IMR-90 (cell line): Measurements from ENCODE around the gene SVOPL.

Source experiments
- BHLHE40 ChIP-seq: fragments of 150-350 bp; IDR thresholded peaks from 2 replicates; pipeline ENCODE4 v1.6.1; 2016; ENCODE audit warnings: mild to moderate bottlenecking, low read depth, low read length
- MAFK ChIP-seq: IDR thresholded peaks from 2 replicates; pipeline ENCODE4 v1.6.1; 2012; ENCODE audit warnings: low read depth, low read length, improper control_type of control experiment
- MXI1 ChIP-seq: IDR thresholded peaks from 2 replicates; pipeline ENCODE4 v1.6.1; 2012; ENCODE audit warnings: low read depth, mild to moderate bottlenecking, low read length, moderate library complexity, borderline replicate concordance
- POLR2A ChIP-seq: IDR thresholded peaks from 2 replicates; pipeline ENCODE4 v1.6.1; 2012; ENCODE audit warnings: mild to moderate bottlenecking, low read depth, low read length
- RAD21 ChIP-seq: IDR thresholded peaks from 2 replicates; pipeline ENCODE4 v1.6.1; 2012; ENCODE audit warnings: low read length, improper control_type of control experiment
- RCOR1 ChIP-seq: IDR thresholded peaks from 2 replicates; pipeline ENCODE4 v1.6.1; 2012; ENCODE audit warnings: mild to moderate bottlenecking, low read length, improper control_type of control experiment; ENCODE audit not compliant: insufficient replicate concordance
- RFX5 ChIP-seq: IDR thresholded peaks from 2 replicates; pipeline ENCODE4 v1.8.0; 2012; ENCODE audit warnings: low read depth, mild to moderate bottlenecking, low read length, moderate library complexity
- USF2 ChIP-seq: fragments of 150-350 bp; IDR thresholded peaks from 2 replicates; pipeline ENCODE4 v1.6.1; 2017; ENCODE audit warnings: mild to moderate bottlenecking, antibody characterized with exemption, low read length, low read depth
- TF ChIP-seq, protein P1 (sequence below): conservative IDR thresholded peaks from 2 replicates; pipeline ENCODE4 v1.5.1; 2012; ENCODE audit warnings: mild to moderate bottlenecking, low read depth, low read length, improper control_type of control experiment

DNA sequence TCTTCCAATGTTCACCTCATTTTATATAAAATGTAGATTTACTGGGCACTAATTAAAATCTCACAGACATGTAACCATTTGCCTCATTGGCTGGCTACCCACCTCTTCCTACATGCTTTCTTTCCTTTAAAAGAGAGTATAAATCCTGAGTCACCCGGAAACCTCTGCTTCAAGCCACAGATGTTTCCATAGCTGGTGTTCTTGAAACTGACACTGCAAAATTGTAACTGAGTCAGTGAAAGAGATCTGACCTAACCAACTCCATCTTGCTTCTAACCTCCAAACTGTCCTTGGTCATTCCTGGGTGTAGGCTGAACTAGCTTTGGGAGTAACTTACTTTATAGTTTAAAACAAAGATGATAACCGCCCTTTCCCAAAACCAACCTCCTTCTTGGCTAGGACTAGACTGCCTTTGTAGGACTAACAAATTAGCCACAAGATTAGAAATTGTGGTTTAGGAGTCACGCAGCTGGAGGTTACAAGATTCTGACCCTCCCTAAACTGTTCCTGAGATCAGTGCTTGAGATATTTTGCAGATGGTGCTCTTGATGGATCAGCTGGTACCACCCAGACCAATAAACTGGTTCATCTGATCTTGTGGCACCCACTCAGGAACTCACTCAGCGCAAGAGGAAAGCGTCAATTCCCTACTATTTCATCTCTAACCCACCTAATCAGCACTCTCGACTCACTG is 33.5 kb downstream of the SVOPL start:
- no peak for TF ChIP-seq RFX5
- TF ChIP-seq, protein P1, sequence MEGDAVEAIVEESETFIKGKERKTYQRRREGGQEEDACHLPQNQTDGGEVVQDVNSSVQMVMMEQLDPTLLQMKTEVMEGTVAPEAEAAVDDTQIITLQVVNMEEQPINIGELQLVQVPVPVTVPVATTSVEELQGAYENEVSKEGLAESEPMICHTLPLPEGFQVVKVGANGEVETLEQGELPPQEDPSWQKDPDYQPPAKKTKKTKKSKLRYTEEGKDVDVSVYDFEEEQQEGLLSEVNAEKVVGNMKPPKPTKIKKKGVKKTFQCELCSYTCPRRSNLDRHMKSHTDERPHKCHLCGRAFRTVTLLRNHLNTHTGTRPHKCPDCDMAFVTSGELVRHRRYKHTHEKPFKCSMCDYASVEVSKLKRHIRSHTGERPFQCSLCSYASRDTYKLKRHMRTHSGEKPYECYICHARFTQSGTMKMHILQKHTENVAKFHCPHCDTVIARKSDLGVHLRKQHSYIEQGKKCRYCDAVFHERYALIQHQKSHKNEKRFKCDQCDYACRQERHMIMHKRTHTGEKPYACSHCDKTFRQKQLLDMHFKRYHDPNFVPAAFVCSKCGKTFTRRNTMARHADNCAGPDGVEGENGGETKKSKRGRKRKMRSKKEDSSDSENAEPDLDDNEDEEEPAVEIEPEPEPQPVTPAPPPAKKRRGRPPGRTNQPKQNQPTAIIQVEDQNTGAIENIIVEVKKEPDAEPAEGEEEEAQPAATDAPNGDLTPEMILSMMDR, result no peak
- TF ChIP-seq MXI1, result no peak
- no peak for TF ChIP-seq POLR2A
- TF ChIP-seq RCOR1, result no peak
- no peak for TF ChIP-seq RAD21
- no peak for TF ChIP-seq BHLHE40
- TF ChIP-seq MAFK, result no peak
- no peak for TF ChIP-seq USF2
